Stimulated activated naive CD8-positive, alpha-beta T cell treated with anti-CD3 and anti-CD28 coated beads, Interleukin-15, Interleukin-2, amounts not matched to agents 100 ng/mL and 50 ng/mL, for 24 hours (primary cell): Measurements from ENCODE around the gene CKB.
"Not testable (repeated sequence)": the region's sequence is repeated elsewhere in the genome, so short reads cannot be mapped to it uniquely, and the experiment has no call there.

ENCODE experiments used
- H3K27ac Mint-ChIP-seq: one replicate; pipeline ENCODE4 v1.8.0; 2021; ENCODE audit warnings: mild to moderate bottlenecking, mixed read lengths
- H3K27me3 Mint-ChIP-seq: one replicate; pipeline ENCODE4 v1.8.0; 2021; ENCODE audit warnings: mixed read lengths
- H3K36me3 Mint-ChIP-seq: one replicate; pipeline ENCODE4 v1.8.0; 2021; ENCODE audit warnings: low read depth, mixed read lengths
- H3K4me1 Mint-ChIP-seq: one replicate; pipeline ENCODE4 v1.8.0; 2021; ENCODE audit warnings: low read depth, mixed read lengths
- H3K4me3 Mint-ChIP-seq: one replicate; pipeline ENCODE4 v1.8.0; 2021; ENCODE audit warnings: mild to moderate bottlenecking, mixed read lengths
- H3K9me3 Mint-ChIP-seq: one replicate; pipeline ENCODE4 v1.8.0; 2021; ENCODE audit warnings: mixed read lengths

The CKB gene

DNA sequence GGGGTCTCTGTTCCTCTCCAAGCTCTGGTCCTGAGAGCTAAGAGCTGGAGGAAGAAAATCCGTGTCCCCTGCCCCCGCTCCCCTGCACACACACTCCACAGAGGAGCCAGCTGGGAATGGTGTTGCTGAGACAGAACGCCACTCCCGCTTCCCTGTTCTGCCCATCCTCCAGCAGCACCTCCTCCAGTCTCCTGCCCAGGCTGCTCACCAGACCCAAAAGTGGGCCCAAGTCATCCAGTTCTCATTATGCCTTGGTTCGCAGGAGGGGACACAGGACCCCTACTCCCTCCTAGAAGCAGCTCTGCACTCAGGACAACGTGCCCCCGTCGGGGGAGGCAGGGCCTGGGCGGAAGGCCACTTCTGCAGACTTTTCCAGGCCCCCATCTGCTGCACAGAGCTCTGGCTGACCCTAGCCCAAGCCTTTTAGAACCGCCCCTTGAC is 5.5 kb upstream of the CKB start:
- Mint-ChIP-seq H3K4me1 (peaks cover 45% of the 10 kb centered on the region), H3K9me3 (no peaks in the 10 kb centered on the region), H3K27me3 (peaks cover 7% of the 10 kb centered on the region), H3K4me3 (peak overlapping the region; percentile 95), H3K36me3 (peaks cover 9% of the 10 kb centered on the region), H3K27ac (peak overlapping the region; percentile 94)

DNA sequence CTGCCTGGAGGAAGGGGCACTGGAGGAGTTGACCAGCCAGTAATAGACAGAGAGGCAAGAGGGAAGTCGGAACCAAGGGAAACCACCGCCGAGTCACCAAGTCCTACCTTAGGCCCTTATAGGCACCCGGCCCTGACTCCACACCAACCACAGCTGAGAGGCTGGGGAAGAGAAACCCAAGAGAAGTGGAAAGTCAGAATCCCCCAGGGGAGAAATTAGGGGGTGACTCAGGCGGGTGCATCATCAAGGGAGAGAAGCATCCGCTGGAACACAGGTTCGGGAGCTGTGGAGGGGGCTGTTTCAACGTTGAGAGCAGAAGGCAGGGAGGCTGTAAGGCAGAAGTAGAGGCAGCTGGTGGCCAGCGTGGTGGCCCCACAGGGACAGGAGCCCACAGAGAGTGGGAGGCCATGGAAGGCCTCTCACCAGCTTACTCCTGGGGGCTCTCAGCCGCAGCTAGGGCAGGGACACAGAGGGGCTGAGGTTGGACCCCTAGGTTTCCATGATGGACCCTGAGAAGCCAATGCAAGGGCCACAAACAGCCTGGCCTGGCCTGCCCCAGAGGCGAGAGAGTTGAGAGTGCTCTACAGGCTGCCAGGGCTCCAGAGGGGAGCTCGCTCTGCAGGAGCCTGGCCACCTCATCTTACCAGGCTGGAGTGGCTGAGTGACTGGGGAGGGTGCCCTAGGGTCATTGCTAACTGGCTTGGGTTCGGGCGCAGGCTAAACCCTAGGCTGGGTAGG is 4.9 kb upstream of the CKB start:
- H3K9me3 Mint-ChIP-seq = no peaks in the 10 kb centered on the region
- peaks cover 7% of the 10 kb centered on the region for H3K27me3 Mint-ChIP-seq
- peaks cover 9% of the 10 kb centered on the region for H3K36me3 Mint-ChIP-seq
- H3K4me3 Mint-ChIP-seq = peak overlapping the region; percentile 95
- H3K27ac Mint-ChIP-seq = peak overlapping the region; percentile 87
- peaks cover 45% of the 10 kb centered on the region for H3K4me1 Mint-ChIP-seq

DNA sequence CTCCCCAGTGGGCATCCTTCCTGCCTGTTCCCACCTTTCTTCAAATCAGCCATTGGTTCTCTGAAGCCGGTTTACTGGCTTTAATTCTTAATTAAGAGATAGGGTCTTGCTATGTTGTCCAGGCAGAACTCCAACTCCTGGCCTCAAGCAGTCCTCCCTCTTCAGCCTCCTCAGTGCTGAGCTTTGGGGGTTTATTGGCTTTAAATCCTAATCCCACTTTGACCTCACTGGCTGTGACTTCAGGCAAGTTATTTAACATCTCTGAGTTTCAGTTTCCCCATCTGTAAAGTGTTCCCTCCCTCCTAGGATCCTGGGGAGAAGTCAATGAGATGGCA is 4.3 kb upstream of the CKB start:
- peaks cover 9% of the 10 kb centered on the region for H3K36me3 Mint-ChIP-seq
- H3K4me1 Mint-ChIP-seq = peaks cover 45% of the 10 kb centered on the region
- peak overlapping the region; percentile 79 for H3K4me3 Mint-ChIP-seq
- peaks cover 7% of the 10 kb centered on the region for H3K27me3 Mint-ChIP-seq
- H3K27ac Mint-ChIP-seq = peak overlapping the region; percentile 87
- H3K9me3 Mint-ChIP-seq = no peaks in the 10 kb centered on the region

DNA sequence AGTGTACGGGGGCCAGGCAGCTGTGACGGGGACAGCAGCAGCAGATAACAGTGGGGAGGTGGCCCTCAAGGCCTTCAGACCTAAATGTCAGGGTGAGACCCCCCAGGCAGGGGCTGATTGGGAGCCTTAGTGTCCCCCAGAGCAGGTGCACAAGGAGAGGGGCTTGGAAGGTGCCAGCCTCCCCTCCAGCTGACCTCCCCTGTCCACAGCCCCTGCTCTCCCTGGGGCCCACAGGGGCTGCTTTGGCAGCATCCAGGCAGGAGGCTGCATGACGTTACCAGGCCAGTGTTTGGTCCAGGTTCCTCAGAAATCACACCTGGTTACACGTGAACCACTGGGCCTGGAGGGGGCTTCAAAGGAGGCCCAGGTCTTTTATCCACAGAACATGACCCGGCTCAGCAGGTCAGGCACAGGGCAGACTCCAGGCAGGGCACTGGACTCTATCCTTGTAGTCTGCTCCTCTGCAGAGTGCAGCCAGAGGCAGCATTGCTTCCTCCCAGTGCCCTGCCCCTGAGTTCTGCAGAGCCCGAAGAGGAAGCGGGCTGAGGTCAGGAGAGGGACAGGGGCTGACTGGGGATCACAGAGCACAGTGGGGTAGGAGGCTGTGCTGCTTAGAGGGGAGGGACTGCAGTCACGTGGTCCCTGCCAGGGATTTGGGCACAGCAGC is 3.8 kb upstream of the CKB start:
- Mint-ChIP-seq H3K9me3 (no peaks in the 10 kb centered on the region), H3K36me3 (peaks cover 9% of the 10 kb centered on the region), H3K4me1 (peaks cover 42% of the 10 kb centered on the region), H3K27me3 (peaks cover 7% of the 10 kb centered on the region), H3K4me3 (no peak overlapping the region), H3K27ac (no peak overlapping the region)

DNA sequence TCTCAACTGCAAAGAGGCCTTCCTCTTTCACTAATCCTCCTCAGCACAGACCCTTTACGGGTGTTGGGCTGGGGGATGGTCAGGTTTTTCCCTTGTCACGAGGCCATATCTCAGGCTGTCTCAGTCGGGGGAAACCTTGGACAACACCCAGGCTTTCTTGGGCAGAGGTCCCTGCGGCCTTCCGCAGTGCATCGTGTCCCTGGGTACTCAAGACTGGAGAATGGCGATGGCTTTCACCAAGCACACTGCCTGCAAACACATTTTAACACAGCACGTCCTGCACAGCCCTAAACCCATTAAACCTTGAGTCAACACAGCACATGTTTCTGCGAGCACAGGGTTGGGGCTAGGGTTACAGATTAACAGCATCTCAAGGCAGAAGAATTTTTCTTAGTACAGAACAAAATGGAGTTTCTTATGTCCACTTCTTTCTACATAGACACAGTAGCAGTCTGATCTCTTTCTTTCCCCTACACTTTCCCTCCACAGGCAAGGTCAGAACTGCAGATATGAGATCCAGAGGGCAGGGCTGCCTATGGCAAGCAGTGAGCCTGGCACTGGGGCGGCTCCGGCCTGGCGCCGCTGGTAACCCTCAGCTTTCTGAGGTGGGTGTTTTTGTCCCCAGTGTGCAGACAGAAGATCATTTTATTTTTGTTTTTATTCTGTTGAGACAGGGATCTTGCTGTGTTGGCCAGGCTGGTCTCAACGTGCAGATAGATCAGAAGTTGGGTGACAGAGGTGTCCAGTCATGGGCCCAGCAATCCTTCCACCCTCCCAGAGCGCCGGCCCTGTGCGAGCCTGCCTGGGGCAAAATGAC is 3.0 kb upstream of the CKB start:
- not testable (repeated sequence) for H3K36me3 Mint-ChIP-seq, H3K27me3 Mint-ChIP-seq, H3K4me3 Mint-ChIP-seq, H3K9me3 Mint-ChIP-seq
- peaks cover 36% of the 10 kb centered on the region for H3K4me1 Mint-ChIP-seq
- peak overlapping the region; percentile 12 for H3K27ac Mint-ChIP-seq

DNA sequence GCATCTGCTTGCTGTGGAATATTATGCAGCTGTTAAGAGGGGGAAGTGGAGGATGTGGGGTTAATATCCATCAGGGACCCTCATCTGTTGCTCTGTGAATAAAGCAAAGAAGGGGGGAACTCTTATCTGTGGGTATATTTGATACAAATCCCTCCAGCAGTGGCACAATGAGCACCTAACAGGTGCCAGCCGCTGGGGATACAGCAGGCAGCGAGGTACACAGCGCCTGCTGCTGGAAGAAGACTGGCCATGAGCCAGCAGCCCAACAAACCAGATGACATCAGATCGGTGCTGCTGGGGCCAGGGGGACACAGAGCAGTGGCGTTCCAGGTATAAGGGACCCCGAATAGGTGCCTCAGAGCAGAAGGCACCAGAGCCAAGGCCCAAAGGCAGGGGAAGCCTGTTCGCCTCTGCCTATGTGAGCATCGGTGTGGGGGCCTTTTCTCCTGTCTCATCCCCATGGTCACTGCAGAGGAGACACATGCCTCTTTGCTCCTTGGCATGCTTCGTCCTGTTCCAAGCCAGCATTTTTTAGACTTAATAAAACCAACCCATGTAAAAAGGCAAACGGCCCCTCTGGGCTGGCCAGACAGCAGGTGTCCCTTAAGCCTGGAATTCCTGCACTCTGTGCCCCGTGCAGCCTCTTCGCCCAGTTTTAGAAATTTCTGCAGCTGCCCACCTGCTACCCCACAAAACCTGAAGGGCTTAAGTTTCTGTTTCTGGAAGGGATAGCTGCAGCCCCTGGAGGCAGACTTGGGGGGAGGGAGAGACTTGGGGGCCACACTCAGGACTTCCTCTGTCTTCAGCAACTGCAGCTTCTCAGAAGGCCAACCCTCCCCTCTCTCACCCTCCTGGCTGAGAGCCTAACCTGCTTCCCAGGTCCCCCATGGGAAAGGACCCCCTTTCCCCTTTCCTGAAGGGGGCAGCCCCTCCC is 1.6 kb upstream of the CKB start:
- no peaks in the 10 kb centered on the region for H3K9me3 Mint-ChIP-seq

DNA sequence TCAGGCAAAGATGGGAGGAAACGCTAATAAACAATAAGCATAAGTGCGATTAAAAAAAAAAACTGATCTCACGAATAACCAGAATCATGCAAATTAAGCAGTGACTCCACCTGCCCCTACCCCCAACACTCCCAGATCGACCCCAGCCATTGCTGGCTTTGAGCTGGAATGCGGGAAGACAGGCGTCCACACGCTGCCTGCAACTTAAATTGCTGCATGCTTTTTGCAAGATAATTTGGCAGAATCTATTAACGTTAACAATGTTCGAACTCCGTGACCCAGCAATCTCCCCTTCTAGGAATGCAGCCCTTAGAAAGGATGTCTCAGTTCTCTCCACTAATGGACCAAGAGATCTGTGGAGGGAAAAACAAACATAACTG is 935 bp upstream of the CKB start:
- Mint-ChIP-seq H3K4me1 (peaks cover 28% of the 10 kb centered on the region), H3K36me3 (no peaks in the 10 kb centered on the region), H3K27me3 (peaks cover 13% of the 10 kb centered on the region), H3K27ac (no peak overlapping the region), H3K9me3 (no peaks in the 10 kb centered on the region), H3K4me3 (peak overlapping the region; percentile 10)

More for the DNA sequence above, 1.6 kb upstream of the CKB start:
- Mint-ChIP-seq H3K36me3 (no peaks in the 10 kb centered on the region), H3K27ac (no peak overlapping the region), H3K4me3 (no peak overlapping the region), H3K27me3 (peaks cover 13% of the 10 kb centered on the region), H3K4me1 (peaks cover 27% of the 10 kb centered on the region)

DNA sequence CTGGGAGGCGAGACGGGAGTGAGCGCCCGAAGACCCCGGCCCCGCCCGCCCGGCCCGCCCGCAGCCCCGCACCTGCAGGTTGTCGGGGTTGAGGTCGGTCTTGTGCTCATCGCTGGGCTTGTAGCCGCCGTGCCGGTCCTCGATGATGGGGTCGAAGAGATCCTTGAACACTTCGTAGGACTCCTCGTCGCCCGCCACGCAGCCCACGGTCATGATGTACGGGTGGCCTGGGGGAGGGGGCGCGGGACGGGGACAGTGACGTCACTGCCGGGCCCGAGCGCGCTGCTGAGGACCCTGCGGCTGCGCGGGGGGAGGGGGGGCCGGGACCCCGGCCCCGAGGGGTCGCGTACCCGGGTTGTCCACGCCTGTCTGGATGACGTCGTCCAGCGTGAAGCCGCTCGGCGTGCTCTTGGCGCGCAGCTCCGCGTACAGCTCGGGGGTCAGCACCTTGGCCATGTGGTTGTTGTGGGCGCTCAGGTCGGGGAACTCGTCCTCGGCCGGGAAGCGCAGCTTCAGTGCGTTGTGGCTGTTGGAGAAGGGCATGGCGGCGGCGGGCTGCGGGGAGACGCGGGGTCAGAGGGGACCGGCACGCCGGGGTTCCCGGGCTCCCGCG is 573 bp downstream of the CKB start:
- no peaks in the 10 kb centered on the region for H3K36me3 Mint-ChIP-seq
- H3K4me1 Mint-ChIP-seq = peaks cover 14% of the 10 kb centered on the region

DNA sequence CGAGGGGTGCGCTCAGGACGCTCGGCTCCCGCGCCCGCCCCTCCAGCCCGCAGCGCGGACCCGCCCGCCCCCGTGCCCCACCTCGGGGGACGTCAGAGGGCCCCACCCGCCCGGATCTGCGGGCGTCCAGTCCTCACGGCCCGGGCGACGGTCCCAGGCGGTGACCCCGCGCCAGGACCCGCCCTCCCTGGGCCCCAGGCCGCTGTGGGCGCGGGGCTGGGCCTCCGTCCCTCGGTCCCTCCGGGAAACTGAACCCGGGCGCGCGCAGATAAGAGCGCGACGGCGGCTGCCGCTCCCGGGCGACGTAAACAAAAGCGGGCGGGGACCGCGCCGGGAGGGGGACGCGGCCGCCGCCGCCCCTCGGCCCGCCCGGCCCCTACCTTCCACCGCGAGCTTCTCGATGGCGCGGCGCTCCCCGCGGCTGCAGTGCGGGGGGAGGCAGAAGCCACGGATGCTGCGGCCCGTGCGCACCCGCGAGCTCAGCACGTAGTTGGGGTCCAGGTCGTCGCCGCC is 1.1 kb downstream of the CKB start:
- Mint-ChIP-seq H3K27ac (no peak overlapping the region), H3K27me3 (peaks cover 13% of the 10 kb centered on the region), H3K9me3 (no peaks in the 10 kb centered on the region), H3K4me1 (peaks cover 8% of the 10 kb centered on the region), H3K4me3 (no peak overlapping the region), H3K36me3 (no peaks in the 10 kb centered on the region)

More for the DNA sequence above, 573 bp downstream of the CKB start:
- Mint-ChIP-seq H3K27ac (no peak overlapping the region), H3K4me3 (peak overlapping the region; percentile 47), H3K27me3 (peaks cover 13% of the 10 kb centered on the region), H3K9me3 (no peaks in the 10 kb centered on the region)

DNA sequence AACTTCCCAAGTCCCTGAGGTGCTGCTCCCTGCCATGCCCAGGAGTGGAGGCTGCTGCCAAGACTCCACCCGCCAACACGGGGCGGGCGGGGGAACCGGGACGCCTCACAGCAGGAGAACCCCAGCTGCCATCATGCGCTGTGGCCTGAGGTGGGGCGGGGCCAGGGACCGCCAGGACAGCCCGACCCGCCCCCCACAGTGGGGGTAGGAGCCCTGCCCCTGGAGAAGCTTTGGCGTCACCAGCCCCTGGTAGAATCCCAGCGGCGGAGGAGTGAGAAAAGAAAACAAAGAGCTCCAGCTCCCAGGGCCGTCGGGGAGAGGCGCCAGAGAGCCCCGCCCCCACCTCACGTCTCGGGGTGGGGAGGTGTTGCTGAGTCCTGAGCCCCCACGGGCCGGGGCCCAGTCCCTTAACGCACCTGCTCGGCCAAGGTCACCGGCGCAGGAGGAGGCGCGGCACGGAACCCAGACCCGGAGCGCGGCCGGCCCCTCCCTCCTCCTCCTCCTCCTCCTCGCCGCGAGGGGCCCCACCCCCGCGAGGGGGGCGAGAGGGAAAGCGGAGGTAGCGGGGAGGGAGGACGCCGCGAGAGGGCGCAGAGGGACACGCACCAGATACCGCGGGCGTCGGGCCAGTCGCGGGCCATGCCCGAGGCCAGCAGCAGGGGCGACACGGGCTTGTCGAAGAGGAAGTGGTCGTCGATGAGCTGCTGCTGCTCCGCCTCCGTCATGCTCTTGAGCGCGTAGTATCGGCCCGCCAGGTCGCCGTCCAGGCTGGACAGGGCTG is 1.8 kb downstream of the CKB start:
- Mint-ChIP-seq H3K4me3 (peak overlapping the region; percentile 43), H3K27ac (no peak overlapping the region), H3K4me1 (peaks cover 8% of the 10 kb centered on the region), H3K9me3 (no peaks in the 10 kb centered on the region), H3K36me3 (no peaks in the 10 kb centered on the region), H3K27me3 (peaks cover 13% of the 10 kb centered on the region)

DNA sequence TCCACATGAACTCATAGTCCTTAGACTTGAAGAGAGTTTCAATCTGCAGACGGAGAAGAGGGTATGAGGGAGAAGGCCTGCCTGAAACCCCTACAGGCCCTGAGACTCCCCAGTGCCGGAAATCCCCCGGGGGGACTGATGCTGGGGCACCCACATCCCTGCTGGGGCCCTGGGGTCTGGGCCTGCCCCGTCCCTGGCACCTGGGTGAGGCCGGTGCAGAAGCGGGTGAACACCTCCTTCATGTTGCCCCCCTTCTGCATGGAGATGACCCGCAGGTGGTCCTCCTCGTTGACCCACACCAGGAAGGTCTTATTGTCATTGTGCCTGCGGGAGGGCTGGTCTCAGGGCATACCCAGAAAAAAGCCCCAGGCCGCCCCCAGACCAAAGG is 2.4 kb downstream of the CKB start:
- Mint-ChIP-seq H3K36me3 (no peaks in the 10 kb centered on the region), H3K27me3 (peaks cover 13% of the 10 kb centered on the region), H3K4me1 (peaks cover 8% of the 10 kb centered on the region), H3K4me3 (peak overlapping the region; percentile 53), H3K27ac (no peak overlapping the region), H3K9me3 (no peaks in the 10 kb centered on the region)

DNA sequence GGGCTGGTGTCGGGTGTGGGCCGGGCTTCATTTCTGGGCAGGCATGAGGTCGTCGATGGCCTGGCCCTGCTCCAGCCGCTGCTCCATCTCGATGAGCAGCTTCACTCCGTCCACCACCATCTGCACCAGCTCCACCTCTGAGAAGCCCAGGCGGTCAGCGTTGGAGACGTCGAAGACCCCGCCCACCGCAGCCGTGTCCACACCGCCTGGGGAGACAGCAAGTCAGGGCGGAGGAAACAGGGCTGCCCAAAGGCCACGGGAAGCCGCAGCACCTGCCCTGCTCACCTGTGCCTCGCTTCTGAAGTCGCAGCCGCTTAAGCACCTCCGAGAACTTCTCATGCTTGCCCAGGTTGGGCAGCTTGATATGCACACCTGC is 2.8 kb downstream of the CKB start:
- Mint-ChIP-seq H3K27me3 (peaks cover 13% of the 10 kb centered on the region), H3K36me3 (no peaks in the 10 kb centered on the region), H3K9me3 (no peaks in the 10 kb centered on the region), H3K4me1 (peaks cover 8% of the 10 kb centered on the region), H3K27ac (no peak overlapping the region), H3K4me3 (peak overlapping the region; percentile 53)

DNA sequence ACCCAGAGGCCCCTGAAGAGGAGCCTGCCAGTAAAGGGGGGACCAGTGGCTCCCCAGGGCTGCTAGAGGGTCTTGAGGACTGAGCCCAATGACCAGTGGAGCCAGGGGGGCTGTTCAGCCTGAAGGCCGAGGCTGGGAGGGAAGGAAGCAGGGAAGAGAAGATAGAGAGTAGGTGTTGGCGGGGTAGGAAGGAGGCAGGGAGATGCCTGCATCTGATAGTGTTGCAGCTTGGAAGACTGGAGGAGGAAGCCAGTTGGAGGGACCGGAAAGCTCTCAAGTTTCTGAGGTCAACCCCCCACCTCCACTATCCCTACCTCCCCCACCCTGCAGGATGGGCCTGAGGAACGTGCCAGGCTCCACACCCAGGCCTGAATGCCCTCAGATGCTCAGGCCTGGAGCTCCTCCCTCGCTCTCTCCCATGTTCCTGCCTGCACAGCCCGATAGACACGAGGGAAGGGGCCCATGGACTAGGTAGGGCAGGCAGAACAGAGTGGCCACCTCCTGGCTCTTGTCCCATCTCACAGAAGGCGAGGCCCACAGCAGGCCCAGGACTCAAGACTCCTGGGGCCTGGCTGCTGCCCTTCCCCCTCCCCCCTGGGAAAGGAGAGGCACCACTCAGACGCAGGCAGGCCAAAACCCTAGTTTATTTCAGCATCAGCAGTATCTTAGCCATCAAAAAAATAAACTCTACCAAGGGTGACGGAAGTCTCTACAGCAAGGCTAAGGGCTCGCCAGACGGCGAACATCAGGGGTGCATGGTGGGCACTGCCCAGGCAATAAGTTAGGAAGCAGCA is 3.4 kb downstream of the CKB start:
- H3K36me3 Mint-ChIP-seq = no peaks in the 10 kb centered on the region
- H3K27me3 Mint-ChIP-seq = peaks cover 13% of the 10 kb centered on the region
- no peaks in the 10 kb centered on the region for H3K9me3 Mint-ChIP-seq
- H3K4me3 Mint-ChIP-seq = peak overlapping the region; percentile 7
- H3K27ac Mint-ChIP-seq = no peak overlapping the region
- H3K4me1 Mint-ChIP-seq = peaks cover 8% of the 10 kb centered on the region
